Mesothelial cell of epicardium (in vitro differentiated cells): ENCODE results near the gene TMEM69. TPM values are rescaled to one million over a fixed set of nuclear protein-coding genes. Genes with fewer than 3 reads are reported as not detected.
A peak's percentile ranks its signal among the peaks of the same experiment; 100 is the strongest.

ENCODE experiments used
- DNase-seq, 2 experiments: peaks; one replicate each; pipeline ENCODE4 v3.0.0; 2021; ENCODE audit warnings: low spot score in 2 of 2; ENCODE audit not compliant: unreplicated experiment in 2 of 2
- H3K27ac Mint-ChIP-seq: 2 replicates; pipeline ENCODE4 v1.8.0; 2021; ENCODE audit warnings: mixed read lengths
- H3K27me3 Mint-ChIP-seq: 2 replicates; pipeline ENCODE4 v1.8.0; 2021; ENCODE audit warnings: low read depth, mixed read lengths
- H3K36me3 Mint-ChIP-seq: 2 replicates; pipeline ENCODE4 v1.8.0; 2021; ENCODE audit warnings: mixed read lengths
- H3K4me1 Mint-ChIP-seq: 2 replicates; pipeline ENCODE4 v1.8.0; 2021; ENCODE audit warnings: mixed read lengths
- H3K4me3 Mint-ChIP-seq: 2 replicates; pipeline ENCODE4 v1.8.0; 2021; ENCODE audit warnings: mild to moderate bottlenecking, moderate library complexity, mixed read lengths
- H3K9me3 Mint-ChIP-seq: 2 replicates; pipeline ENCODE4 v1.8.0; 2021; ENCODE audit warnings: mixed read lengths
- CTCF ChIP-seq: fragments of 200-600 bp; sonication (generic); IDR thresholded peaks from one replicate; pipeline ENCODE4 v1.5.0; 2021; ENCODE audit warnings: antibody characterized with exemption; ENCODE audit not compliant: unreplicated experiment
- total RNA-seq: library from RNA; stranded (reverse); gene quantifications from 3 replicates; pipeline ENCODE4 v1.2.1, GENCODE V29; 2021

The TMEM69 gene
- total RNA-seq, 1 donor from 2014 or later, result 28.7 TPM

- peaks cover 32% of the 10 kb centered on the region for H3K4me1 Mint-ChIP-seq
- no peak overlapping the region for H3K4me3 Mint-ChIP-seq
Measured at GRCh38 chr1:45679123-45679522, 8.9 kb upstream of the TMEM69 start.

GRCh38 chr1:45682942-45683341, 5.0 kb upstream of the TMEM69 start:
- Mint-ChIP-seq H3K27ac (peak overlapping the region; percentile 69), H3K36me3 (no peaks in the 10 kb centered on the region), H3K27me3 (no peaks in the 10 kb centered on the region), H3K4me1 (peaks cover 47% of the 10 kb centered on the region), H3K4me3 (no peak overlapping the region), H3K9me3 (no peaks in the 10 kb centered on the region)
- no peak for DNase-seq
- no peak for TF ChIP-seq CTCF

More at GRCh38 chr1:45679123-45679522, 8.9 kb upstream of the TMEM69 start:
- Mint-ChIP-seq H3K27me3 (no peaks in the 10 kb centered on the region), H3K36me3 (peaks cover 1% of the 10 kb centered on the region), H3K9me3 (no peaks in the 10 kb centered on the region), H3K27ac (peak overlapping the region; percentile 25)
- no peak for TF ChIP-seq CTCF
- no peak for DNase-seq

- Mint-ChIP-seq H3K27me3 (no peaks in the 10 kb centered on the region), H3K4me1 (peaks cover 43% of the 10 kb centered on the region), H3K4me3 (peak overlapping the region; percentile 98), H3K27ac (peak overlapping the region; percentile 100), H3K36me3 (no peaks in the 10 kb centered on the region), H3K9me3 (no peaks in the 10 kb centered on the region)
- no peak for TF ChIP-seq CTCF
- no peak for DNase-seq
Measured at GRCh38 chr1:45684402-45684801, 3.6 kb upstream of the TMEM69 start.

DNA sequence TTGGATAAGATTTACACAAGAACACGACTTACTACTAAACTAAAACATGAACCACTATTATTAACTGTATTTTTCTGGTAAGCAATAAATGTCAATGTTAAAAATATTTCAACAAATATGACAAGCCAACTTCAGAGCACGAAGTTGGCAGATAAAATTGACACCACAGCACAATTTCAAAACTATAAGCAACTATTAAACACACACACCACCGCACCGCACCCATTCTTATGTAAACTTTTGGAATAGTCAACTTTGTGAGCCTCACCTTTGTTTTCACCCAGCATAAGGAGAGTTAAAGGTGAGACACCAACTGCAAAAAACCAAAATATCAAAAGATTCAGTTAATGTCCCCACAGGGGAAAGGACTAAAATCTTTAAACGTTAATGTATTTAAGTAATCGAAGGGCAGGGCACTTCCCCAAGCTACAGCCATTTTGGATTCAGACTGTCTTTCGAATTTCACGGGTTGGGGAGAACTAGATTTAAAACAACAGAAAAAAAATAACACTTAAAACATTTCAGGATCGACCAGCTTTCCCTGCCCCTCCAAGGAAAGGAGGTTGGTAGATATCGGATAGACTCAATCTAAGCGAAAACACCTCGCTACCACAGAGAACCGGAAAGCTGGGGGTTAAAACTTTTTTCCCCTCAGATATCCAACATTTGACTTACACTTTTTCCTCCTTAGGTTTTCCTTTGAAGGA, 2.5 kb upstream of the TMEM69 start:
- Mint-ChIP-seq H3K4me1 (peaks cover 41% of the 10 kb centered on the region), H3K27me3 (no peaks in the 10 kb centered on the region), H3K36me3 (no peaks in the 10 kb centered on the region), H3K27ac (peak overlapping the region; percentile 100), H3K9me3 (no peaks in the 10 kb centered on the region), H3K4me3 (peak overlapping the region; percentile 98)
- no peak for DNase-seq
- TF ChIP-seq CTCF, result no peak

GRCh38 chr1:45686015-45686287, 2.0 kb upstream of the TMEM69 start:
- TF ChIP-seq CTCF, result no peak
- Mint-ChIP-seq H3K4me3 (peak overlapping the region; percentile 98), H3K9me3 (no peaks in the 10 kb centered on the region), H3K27ac (peak overlapping the region; percentile 100), H3K36me3 (peaks cover 2% of the 10 kb centered on the region), H3K27me3 (no peaks in the 10 kb centered on the region), H3K4me1 (peaks cover 36% of the 10 kb centered on the region)
- DNase-seq, result peak; percentile 54 to 78
